ENCODE data around the gene MGAT5.

DNA sequence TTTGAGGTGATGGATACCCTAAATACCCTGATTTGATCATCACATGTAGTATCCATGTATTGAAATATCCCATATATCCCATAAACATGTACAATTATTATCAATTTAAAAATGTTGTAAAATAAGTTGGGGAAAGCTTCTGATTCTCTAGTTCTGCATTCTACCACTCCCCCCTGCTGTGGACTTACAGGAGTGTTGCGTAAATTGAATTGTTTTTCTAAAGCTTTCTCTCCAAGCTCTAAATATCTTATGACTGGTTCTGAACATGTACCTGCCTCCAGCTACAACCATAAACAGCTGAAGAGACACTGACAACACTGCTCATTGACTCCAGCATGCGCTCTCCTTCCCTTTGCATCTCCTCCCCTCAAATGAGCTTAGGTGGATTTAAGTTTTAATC, 145.2 kb downstream of the MGAT5 start:
- TF ChIP-seq, protein P1, sequence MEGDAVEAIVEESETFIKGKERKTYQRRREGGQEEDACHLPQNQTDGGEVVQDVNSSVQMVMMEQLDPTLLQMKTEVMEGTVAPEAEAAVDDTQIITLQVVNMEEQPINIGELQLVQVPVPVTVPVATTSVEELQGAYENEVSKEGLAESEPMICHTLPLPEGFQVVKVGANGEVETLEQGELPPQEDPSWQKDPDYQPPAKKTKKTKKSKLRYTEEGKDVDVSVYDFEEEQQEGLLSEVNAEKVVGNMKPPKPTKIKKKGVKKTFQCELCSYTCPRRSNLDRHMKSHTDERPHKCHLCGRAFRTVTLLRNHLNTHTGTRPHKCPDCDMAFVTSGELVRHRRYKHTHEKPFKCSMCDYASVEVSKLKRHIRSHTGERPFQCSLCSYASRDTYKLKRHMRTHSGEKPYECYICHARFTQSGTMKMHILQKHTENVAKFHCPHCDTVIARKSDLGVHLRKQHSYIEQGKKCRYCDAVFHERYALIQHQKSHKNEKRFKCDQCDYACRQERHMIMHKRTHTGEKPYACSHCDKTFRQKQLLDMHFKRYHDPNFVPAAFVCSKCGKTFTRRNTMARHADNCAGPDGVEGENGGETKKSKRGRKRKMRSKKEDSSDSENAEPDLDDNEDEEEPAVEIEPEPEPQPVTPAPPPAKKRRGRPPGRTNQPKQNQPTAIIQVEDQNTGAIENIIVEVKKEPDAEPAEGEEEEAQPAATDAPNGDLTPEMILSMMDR (conservative IDR thresholded peaks at IDR 0.05; ENCODE audit: low read length), result no peak
- no peak for TF ChIP-seq EZH2phosphoT487 (IDR thresholded peaks at IDR 0.05; ENCODE audit: borderline replicate concordance, low read depth, low read length)
